NCI-H1048 (cell line): Measurements from ENCODE around the gene LYZL1.
A peak's percentile ranks its signal among the peaks of the same experiment; 100 is the strongest.
"Not testable (repeated sequence)": the region's sequence is repeated elsewhere in the genome, so short reads cannot be mapped to it uniquely, and the experiment has no call there.

Experiments used
- DNase-seq: peaks from one replicate; lab custom pipeline; 2025; lab: John Stamatoyannopoulos, UW

The LYZL1 gene

GRCh38 chr10:29263506-29263905 is 25.4 kb upstream of the LYZL1 start:
- no peak for DNase-seq

- no peak for DNase-seq
Measured at GRCh38 chr10:29265210-29265768, 23.6 kb upstream of the LYZL1 start.

DNA sequence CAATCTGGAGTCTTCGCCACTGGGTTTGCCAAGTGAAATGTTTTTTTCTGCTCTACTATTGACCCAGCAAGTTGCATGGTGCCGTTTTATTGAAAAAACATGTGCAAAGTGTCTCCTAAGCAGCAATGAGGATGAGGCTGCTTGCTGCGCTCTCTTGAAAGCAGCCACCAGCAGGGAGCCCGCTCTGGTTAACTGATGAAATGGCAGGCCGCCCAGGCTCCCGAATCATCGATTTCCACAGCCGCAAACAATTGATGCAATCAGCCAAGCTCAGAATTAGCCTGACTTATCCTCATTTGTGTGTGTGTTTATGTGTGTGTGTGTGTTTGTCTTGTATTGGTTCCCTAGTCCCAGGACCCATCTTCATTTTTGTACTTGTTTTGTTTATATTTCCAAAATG is 22.2 kb upstream of the LYZL1 start:
- DNase-seq: no peak

DNA sequence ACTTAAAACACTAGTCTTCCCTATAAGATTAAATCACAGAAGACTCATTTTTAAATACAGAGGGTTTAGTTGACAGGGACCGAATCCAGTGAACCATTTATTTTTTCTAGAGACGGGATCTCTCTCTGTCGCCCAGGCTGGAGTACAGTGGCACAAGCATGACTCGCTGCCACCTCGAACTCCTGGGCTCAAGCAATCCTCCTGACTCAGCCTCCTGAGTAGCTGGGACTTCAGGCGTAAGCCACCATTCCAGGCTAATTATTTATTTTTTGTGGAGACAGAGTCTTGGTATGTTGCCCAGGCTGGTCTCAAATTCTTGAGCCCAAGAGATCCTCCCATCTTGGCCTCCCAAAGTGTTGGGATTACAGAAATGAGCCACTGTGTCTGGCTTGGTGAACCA is 20.9 kb upstream of the LYZL1 start:
- DNase-seq: no peak

GRCh38 chr10:29269486-29269885 is 19.4 kb upstream of the LYZL1 start:
- no peak for DNase-seq

GRCh38 chr10:29270883-29271282 is 18.0 kb upstream of the LYZL1 start:
- DNase-seq: no peak

DNA sequence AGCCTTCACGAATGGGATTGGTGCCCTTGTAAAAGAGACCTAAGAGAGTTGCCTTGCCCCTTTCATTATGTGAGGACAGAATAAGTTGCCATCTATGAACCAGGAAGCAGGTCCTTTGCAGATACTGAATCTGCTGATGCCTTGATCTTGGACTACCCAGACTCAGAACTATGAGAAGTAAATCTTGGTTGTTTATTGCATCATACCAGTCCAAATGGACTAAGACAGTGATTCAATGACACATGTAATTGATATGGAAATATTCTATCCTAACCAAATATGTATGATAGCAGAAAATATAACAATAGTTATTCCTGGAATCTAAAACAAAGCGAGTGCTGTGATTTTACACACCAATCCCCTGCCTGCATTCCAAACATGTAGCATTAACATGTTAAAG is 17.0 kb upstream of the LYZL1 start:
- no peak for DNase-seq

- no peak for DNase-seq
Measured at GRCh38 chr10:29273478-29273877, 15.4 kb upstream of the LYZL1 start.

DNA sequence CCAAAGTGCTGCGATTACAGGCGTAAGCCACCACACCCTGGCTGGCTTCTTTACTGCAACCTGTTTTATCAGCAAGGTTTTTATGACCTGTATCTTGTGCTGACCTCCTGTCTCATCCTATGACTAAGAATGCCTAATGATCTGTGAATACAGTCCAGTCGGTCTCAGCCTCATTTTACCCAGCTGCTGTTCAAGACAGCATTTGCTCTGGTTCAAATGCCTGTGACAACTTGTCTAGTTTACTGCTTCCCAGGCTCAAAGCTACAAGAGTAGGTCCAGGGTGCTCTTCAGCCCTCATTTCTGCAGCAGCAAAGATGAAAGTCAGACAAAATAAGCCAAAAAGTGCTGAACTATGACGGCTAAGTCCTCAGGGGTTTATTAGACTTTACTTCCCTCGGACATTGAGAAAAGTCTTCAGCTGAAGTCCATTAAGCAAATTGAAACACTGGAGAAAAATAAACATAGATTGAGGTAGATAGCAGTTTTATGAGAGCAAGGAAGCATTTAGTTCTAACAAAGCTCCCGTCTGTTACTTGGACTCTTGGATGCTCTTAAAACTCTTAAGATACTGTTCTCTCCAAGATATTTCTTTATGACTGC is 12.5 kb upstream of the LYZL1 start:
- DNase-seq: no peak

DNA sequence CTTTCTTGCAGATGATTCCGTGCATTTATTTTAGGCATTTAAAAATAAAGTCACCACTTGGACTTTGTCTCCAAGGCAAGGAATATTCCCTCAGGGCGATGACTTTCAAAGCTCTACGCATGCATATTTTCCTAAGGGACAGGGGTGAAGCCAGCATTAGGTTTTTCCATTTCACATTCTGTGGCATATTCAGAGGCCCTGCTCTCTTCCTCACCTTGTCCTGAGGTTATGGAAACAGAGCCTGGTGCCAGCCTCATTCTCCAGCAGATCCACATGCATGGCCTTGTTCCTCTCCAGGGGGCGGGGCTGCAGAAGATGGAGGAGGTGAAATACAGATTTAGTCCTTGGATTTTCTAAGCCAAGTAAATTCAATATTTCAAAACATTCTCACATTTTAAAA is 11.6 kb upstream of the LYZL1 start:
- DNase-seq: no peak

- DNase-seq: no peak
Measured at GRCh38 chr10:29279779-29280487, 8.9 kb upstream of the LYZL1 start.

GRCh38 chr10:29280488-29280840 is 8.4 kb upstream of the LYZL1 start:
- no peak for DNase-seq

GRCh38 chr10:29285624-29286051 is 3.2 kb upstream of the LYZL1 start:
- no peak for DNase-seq

DNA sequence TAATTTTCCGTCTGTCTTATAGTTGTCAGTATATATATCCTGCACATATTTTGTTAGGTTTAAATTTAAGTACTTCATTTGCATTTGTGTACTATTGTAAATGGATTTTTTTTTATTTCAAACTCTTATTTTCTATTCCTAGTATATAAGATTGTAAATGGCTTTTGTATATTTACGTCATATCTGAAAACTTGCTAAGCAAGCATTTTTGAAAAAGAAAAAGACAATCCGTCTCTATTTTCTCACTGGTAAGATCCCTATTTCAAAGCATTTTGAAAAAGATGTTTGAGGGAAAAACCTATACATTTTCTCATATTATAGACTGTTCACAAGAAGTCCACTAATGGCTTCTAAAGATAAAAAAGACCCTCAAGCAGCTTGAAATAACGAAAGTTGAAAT is 1.2 kb upstream of the LYZL1 start:
- no peak for DNase-seq

DNA sequence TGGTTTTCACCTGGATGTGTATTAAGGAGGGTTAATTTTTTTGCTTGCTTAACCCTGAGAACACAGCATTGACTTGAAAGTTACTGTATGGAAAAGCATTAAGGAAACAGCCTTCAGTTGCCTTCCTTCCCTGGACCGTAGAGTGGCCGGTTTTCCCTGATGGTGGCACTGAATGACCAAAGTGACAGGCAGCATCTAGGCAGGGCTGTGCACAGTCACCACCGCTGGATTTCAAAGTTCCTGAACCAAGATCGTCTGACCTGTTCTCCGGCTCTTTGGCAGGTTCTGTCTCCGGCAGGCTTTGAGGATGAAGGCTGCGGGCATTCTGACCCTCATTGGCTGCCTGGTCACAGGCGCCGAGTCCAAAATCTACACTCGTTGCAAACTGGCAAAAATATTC is 2.7 kb downstream of the LYZL1 start:
- DNase-seq: not testable (repeated sequence)

GRCh38 chr10:29292406-29292805 is 3.5 kb downstream of the LYZL1 start:
- not testable (repeated sequence) for DNase-seq

DNA sequence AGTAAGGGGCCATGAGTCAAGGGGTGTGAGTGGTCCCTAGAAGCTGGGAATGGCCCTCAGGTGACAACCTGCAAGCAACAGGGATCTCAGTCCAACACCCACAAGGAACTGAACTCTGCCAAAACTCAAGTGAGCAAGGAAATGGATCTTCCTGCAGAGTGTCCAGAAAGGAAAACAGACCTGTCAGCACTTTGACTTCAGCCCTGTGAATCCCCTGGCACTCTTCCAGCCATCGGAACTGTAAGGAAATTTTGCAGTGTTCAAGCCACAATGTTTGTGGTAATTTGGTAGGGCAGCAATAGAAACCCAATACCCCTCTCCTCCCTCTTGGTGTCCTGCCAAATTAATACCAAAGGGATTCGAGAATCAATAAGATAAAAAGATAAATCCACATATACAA is 6.9 kb downstream of the LYZL1 start:
- DNase-seq: no peak

GRCh38 chr10:29297678-29298077 is 8.8 kb downstream of the LYZL1 start:
- DNase-seq: no peak

GRCh38 chr10:29301359-29301910 is 12.6 kb downstream of the LYZL1 start:
- DNase-seq: no peak

GRCh38 chr10:29302499-29302898 is 13.6 kb downstream of the LYZL1 start:
- no peak for DNase-seq

GRCh38 chr10:29304264-29304994 is 15.6 kb downstream of the LYZL1 start:
- DNase-seq: peak; percentile 64

DNA sequence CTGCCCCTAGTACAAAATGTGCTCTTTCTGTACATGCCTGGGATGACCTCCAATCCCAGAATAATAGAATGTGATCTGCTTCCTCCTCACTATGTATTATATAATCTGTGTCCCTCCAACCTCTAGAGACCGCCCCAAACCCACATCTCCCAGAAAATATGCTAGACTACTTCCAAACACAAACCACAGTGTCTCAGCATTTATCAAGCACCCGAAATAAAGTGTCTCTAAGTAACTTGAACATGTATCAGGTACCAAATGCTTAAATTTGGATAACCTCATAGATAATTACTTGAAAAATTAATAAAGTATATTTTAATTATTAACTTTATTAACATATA is 16.1 kb downstream of the LYZL1 start:
- no peak for DNase-seq

DNA sequence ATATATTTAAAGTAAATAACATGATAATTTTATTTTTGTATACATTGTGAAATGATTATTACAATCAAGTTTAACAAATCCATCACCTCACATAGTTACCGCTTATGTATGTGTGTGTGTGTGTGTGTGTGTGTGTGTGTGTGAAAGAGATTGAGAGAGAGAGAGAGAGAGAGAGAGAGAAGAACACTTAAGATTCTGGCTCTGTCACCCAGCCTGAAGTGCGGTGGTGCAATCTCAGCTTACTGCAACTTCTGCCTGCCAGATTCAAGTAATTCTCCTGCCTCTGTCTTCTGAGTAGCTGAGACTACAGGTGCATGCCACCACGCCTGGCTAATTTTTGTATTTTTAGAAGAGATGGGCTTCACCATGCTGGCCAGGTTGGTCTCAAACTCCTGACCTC is 17.8 kb downstream of the LYZL1 start:
- DNase-seq: no peak
